Activated CD8-positive, alpha-beta memory T cell treated with anti-CD3 and anti-CD28 coated beads, Interleukin-2, amount 50 U/mL, for 1 hour (primary cell): ENCODE results near the gene PPBP.

Experiments
- DNase-seq: peaks from one replicate; pipeline ENCODE4 v3.0.0-alpha.2; 2020; ENCODE audit errors: extremely low read depth

The PPBP gene, protein sequence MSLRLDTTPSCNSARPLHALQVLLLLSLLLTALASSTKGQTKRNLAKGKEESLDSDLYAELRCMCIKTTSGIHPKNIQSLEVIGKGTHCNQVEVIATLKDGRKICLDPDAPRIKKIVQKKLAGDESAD

DNA sequence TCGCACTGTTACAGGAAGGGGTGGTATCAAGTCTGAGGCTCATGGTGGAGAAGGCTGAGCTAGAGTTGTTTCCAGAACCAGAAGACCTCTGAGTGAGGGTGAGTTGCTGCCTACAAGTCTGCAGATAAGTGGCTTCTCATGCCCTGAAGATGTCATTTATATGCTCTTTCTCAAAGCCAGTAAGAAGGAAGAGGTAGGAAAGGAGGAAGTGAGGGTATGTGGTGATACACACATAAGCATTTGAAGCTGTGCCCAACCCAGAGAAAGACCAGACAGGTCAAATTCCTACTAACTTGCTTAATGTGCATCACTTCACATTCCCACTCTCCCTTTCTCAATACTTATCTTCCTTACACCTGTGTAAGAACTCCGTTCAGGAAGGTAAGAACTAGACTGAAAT is at the start of gene PPBP:
TSS of gene PPBP (minus strand) at position 130 of the 400 bp plus-strand sequence. CDS start at position 43, 87 bp downstream.
- DNase-seq = no peak

DNA sequence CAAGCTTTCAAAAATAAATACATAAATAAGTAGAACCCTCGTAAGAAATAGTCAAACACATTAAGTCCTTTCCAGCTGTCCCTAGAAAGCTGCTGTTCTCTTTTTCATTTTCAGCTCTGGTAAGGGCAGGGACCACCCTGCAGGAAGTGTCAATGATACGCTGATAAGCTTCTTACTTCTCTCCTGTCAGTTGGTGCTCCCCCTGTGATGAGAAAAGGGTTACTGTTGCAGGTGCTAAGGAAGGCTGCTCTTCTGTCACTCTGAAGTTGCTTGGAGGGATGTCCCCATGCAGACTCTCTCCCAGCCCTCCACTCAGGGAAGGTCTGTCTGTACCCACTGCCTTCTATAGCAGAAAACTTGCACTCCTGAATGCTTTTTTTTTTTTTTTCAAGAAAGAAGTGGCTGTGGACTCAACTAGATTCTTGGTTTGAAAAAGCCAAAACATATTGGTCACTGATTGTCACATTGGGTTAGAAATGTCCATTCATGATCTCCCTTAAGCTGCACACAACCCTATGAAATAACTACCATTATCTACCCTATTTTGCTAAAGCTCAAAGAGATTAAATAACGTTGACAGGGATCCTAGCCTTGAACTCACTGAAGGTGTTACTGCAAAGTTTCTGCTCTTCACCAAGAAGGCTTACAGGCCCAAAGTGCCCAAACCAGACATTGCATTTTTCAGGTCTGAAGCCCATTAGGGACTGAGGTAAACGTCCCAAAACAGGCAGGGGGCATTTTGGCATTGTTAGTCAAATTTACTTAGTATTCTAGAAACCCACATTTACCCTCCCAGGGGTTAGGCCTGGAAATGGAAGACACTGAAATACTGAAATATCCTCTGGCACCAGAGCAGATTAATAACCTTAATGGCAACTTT is 49.3 kb upstream of the PPBP start:
- no peak for DNase-seq

DNA sequence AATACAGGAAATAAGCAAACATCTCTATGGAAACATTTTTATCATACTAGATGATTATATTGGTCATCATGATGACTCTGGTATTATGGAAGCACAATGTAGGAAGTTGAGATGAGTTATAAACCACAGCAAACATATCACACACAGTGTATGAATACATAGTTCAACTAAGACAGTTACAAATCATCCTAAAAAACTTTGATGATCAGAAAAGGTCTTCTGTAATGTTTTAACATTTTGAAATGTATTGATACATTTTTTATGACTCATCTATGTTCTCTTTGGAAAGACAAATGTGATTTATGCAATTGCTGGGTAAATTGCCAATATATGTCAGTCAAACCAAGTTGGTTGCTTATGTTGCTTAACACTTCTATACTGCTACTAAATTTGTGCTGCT is 45.7 kb upstream of the PPBP start:
- no peak for DNase-seq

DNA sequence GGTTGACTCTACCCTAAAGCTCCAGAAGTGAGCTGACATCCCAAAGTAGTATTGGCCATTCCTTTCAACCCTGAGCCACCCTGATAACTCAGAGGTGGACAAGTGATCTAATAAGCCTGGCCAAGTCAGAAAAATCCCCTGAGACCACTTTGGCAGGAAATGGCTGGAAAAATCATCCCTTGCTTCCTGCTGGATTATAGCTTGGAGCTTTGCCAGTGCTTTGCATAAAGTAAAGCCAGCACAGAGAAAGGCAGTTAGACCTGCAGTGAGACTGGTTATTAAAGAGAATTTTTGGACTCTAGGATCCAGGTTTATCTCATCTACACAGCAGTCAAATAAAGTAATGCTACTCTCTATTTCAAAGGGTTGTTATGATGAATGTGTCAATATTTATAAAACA is 44.1 kb upstream of the PPBP start:
- DNase-seq = no peak

DNA sequence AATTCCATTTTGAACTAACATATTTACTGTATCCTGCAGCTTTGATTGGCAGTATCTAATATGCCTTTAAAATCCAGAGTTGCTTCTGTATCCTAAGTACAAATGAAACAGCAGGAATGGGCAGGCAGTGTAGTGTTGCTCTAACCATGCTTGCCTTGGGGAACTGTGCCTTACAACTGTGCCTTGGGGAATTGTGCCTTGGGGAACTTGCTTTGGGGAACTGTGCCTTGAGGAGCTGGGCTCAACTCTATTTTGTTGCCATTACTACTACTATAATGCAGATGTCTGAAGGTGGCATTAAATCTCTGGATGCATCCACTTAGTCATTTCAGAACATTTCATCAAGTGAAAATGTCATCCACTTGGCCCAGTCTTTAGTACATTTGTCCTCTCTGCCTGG is 43.6 kb upstream of the PPBP start:
- DNase-seq = no peak

DNA sequence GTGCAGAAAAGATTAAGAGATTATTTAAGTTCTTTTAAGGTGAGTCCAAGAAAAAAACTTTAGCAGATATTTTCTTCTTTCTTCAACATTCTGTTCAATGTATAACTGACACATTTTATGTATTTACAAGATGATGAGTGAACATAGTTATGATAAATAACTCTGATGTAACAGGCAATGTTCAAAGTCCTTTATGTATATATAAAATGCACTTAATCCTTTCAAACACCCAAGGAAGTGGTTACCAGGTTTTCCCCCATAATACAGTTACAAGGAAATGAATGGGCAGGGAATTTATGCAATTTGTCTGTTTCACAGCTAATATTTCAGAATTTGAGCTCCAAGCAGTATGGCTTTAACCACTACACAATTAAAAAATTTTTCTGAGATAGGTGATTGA is 42.3 kb upstream of the PPBP start:
- no peak for DNase-seq

DNA sequence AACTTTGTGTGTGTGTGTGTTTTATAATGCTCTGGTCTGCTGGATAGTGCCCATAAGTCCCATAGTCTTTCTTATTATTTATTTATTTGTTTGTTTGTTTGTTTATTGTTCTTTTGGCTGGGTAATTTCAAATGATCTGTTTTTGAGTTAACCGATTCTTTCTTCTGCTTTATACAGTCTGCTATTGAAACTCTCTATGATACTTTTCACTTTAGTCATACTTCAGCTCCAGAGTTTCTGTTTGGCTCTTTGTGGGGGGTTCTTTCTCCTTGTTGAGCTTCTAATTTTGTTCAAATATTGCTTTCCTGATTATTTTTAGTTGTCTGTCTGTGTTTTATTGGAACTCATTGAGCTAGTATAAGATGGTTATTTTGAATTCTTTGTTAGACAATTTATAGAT is 40.5 kb upstream of the PPBP start:
- no peak for DNase-seq

DNA sequence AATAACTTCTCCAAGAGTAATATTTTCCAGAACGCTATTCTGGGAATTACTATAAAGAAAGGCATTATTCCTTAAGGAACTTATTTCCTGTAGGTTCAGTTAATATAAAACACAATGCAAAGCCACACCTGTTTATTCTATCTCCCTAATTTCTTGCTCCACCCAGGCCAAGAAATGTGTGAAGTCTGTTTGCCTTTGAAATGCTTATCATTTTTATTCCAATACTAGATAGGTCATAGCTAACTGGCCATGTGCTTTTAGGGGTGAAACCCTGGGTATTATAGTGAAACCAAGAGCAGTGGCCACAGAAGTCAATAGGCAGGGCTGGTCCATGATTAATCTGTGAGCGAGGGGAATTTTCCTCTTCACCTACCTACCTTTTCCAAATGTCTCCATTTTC is 35.7 kb upstream of the PPBP start:
- no peak for DNase-seq

DNA sequence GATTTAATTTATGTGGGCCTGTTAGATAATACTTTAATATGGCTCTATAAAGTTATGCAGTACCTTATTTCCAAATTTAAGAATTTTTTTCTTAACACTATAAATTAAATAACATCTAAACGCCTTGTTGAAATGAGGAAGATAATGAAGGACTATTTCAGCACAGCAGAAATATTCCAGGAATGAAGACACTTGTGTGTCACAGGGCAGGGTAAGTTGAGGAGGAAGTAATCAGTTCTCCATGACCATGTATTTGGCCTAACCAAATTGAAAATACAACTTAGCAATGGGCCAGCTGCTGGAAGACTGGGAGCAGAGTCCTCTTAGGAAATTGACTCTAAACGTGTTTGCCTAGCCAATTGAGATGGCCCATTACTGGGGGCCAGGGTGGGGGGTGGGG is 33.6 kb upstream of the PPBP start:
- DNase-seq = no peak

DNA sequence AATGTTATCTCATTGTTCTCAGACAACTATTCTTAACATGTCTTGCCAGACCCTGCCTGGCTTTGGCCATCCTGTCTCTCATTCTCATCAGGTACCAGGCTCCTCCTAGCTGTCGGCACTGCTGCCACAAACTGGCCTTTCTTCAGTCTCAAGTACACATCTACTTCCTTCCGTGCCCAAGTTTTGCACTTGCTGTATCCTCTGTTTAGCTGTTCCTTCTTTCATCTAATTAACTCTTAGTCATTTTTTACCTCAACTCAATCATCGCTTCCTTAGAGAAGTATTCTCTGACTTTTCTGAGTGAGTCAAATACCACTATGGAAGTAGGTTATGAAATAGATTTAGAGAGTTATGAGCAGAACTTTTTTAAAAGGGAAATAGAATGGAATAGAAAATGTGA is 30.8 kb upstream of the PPBP start:
- no peak for DNase-seq

DNA sequence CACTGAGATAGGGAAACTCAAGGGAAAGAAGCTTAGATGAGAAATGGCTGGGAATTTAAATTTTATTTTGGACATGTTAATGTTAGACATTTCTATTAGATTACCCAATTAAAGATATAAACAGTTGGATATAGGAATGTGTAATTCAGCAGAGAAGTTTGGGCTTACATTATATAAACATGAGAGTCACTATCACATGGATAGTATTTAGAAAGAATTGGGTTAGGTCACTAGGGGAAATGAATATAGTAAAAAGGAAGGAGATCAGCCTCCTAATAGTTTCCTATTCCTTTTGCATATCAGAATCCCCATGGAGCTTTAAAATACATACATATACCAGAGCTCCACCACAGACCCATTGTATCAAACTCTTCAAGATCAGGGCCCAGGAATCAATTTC is 30.1 kb upstream of the PPBP start:
- no peak for DNase-seq

DNA sequence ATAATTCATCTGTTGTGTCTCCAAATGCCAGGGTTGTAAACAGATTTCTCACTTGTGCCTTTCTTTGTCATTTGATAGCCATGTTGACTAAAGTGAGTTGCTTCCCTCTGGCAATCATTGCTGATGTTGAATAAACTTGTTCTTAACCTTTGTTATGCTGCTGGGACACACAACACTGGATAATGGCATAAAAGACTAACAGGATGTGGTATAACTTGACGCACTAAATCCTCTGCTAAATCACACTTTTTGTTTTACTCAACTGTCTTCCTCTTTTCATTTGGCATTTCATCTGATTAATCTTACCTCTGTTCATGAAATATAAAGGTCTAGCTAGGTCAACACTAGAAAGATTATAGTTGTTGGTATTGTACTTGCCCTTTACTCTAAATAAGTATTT is 28.1 kb upstream of the PPBP start:
- DNase-seq = no peak

DNA sequence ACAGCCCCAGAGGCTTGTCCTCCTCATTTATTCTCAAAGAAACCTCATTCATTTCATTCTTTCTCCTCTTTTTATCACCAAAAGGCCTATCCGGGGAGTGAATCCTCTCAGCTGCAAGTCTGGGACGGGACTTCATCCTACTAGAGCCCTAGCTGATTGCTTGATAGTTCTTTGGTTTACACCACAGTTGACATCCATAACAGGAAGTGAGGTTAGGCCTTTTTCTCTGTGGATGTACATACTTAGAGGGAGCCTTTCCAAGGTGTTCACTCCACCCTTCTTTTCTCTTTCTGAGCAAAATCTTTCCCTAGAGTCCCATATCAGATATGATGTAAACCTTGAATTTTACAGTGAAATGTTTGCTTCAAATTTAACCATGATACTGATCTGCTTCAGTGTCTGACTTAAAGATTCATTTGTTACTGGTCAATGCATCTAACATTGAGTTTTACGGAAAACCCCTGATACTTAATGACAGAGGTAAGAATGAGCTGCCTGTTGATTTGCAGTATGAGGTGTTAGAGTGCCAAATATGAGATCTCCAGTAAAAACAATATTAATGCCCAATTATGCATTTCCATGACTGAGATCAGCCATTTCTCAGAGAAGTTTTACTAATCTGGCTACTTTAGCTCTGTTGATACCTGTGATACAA is 27.3 kb upstream of the PPBP start:
- no peak for DNase-seq

DNA sequence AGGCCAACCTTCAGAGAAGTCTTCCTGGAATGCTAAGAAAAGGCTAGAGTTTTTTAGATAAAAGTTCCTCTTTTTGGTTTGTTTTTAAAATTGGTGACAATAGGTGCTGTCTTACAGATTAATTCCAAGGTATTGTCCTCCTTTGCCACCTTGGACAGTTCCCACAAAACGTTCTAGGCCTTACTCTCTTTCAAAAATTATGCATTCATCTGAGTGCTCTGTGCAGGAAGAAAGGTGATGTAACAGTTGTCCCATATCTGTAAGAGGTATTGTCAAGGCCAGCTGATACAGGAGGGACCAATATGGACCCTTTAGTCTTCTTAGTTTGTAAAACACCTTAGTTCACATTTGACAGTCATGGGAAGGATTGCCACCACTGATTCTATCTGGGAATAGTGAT is 26.3 kb upstream of the PPBP start:
- no peak for DNase-seq

DNA sequence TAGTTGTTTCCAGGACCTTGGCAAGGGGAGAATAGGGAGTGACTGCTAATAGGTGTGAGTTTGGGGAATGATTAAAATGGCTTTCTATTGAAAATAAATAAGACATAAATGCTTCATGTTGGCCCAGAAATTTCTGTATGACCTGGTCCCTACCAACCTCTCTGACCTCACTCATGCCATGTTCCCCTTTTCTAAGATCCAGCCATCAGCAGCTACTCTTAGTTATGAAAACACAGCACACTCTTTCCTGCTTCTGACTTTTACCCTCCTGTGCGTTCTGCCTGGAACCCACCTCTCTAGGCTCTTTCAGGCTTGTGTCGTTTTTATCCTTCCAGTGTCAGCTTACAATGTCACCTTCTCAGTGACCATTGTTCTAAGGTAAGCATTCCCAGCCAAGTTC is 25.3 kb upstream of the PPBP start:
- DNase-seq = no peak

DNA sequence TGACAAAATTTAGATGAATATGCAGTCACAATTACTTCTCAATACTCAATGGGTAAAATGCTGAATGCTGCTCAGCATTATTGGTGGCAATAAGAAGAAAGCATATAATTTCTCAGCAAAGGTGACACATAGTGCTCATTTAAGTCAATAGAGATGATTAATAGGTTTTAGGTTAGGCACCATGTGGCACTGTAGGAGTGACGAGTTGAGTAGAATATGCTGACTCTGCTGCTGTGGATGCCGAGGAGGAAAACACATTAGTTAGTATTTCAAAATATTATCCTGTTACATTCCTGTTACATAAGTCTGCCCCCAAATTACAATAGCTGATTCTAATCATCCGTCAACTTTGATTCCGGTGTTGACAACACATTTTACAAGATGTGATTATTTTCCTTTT is 24.1 kb upstream of the PPBP start:
- no peak for DNase-seq

DNA sequence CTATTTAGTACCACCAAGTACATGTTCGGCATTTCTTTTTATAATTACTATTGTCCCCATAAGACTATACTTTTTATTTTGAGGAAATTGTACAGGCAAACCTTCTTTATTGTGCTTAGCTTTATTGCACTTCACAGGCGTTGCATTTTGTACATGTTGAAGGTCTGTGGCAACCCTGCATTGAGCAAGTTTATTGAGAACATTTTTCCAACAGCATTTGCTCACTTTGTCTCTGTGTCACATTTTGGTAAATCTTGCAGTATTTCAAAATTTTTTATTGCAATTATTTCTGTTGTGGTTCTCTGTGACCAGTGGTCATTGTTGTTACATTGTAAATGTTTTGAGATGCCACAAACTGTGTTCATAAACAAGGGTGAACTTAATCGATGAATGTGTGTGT is 21.3 kb upstream of the PPBP start:
- DNase-seq = no peak

DNA sequence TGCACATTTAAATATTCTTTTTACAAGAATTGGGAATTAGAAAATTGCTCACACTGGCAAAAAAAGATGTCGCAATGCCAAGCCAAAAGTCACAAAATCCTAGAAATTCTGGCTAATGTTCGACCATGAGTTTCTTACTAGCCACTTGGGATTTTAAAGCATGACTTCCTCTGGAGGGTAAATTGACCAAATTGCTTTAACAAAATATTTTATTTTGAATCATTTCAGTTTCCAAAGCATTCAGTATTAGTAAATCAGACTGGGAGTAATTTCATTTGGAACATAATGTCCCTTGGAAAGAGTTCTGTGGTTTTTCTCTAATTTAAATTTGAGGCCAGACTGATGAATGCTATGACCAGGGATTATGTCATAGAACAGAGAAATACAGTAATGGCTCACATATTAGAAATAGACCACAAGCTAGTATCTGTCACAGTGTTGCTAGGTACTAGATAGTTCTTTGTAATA is 18.1 kb upstream of the PPBP start:
- no peak for DNase-seq

DNA sequence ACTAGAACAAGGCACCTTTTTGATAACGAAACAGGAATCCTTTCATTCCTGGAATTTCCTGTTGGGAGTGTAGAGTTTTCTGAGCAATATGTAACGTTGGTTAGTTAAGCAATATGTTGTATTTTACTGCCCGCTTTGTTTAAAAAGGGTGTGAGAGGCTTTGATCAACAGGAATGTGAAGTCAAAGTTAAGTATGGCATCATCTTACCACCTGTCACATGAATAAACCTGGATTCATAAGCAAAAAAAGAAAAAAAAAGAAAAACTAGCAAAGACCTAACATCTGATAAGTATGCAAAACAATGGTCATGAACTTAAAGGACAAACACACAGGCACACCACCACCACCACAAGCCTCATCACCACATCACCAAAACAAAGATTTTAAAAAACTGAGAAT is 17.5 kb upstream of the PPBP start:
- DNase-seq = no peak

DNA sequence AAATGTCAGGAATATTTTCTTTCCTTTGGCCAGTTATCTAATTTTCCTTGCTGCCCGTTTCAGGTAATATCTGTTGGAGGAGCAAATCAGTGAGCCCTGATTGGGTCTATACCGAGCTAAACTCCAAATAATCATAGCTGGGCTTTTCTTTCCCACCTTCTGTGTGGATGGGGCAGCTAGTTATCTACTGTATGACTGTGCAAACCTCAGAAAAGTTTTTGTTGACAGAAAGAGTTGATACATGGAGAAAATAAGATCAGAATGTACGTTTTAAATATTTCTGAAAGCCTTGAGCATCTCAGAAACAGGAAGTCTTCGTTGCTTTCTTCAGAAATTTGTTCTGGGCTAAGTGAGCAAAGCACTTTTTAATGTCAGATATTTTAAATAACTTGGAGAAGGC is 16.7 kb upstream of the PPBP start:
- DNase-seq = no peak

DNA sequence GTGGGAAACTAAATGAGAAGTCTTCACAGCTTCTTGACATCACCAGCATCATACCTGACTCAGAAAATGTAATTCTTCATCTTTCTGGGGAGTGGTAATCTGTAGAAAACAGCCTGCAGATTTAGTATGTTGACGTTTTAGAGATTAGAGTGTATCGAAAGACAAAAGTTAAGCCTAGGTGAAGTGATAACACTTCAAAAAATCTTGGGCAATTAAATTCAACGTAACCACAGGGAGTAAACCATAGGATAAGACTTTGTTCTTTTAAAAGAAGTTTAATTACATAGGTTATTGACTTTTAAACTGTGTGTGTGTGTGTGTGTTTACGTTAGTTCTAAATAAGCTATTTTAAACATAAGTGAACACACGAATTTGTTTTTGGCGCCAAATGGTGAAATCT is 12.3 kb upstream of the PPBP start:
- DNase-seq = no peak

DNA sequence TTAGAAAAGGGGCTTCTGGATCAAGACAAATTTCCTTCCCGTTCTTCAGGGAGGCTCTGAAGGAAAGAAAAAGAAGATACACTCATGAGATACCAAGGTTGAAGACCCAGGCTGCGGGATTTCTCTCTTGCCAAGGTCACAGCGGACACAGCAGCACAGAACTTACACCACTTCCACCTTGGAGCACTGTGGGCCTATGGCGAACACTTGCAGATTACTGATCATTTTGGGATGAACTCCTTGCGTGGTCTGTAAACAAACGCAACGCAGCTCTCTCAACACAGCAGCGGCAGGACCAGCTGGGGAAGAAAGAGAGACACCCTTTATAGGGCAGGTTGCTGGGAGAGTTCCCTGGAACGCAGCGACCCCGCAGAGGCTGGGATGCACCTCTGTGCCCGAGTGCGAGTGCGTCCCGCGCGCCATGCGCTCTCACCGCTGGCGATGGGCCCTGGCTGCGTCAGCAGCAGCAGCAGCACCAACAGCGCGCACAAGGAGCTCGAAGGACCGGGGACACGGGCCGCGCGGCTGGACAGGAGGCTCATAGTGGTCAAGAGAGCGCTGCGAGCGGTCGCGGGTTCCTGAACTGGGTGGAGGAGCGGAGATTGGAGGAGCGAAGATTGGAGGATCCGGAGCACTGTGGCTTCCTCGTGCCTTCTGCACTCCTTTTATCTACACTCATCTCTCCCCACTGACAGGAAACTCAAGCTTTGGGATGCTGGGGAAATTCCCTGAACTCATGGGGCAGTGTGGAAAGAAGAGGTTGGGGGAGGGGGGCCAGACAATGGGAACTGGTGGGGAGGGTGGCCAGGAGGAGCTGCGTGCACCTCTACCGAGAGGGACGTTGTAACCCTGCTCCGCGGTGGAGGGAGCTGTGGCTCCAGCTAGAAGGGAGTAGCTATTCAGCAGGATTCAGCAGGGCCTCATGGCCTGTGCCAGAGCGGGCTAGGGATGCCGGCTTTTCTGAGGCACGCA is 10.3 kb upstream of the PPBP start, which contains the start of gene CXCL5:
TSS of gene CXCL5 (minus strand) at position 638 of the 972 bp plus-strand sequence. CDS start at position 542, 96 bp downstream.
- no peak for DNase-seq
